AG20443 (cell line): ENCODE results near the gene TNRC18.

Experiments
- DNase-seq: peaks from one replicate; pipeline ENCODE4 v3.0.0; 2012; ENCODE audit warnings: low spot score, mixed read lengths

The TNRC18 gene

DNA sequence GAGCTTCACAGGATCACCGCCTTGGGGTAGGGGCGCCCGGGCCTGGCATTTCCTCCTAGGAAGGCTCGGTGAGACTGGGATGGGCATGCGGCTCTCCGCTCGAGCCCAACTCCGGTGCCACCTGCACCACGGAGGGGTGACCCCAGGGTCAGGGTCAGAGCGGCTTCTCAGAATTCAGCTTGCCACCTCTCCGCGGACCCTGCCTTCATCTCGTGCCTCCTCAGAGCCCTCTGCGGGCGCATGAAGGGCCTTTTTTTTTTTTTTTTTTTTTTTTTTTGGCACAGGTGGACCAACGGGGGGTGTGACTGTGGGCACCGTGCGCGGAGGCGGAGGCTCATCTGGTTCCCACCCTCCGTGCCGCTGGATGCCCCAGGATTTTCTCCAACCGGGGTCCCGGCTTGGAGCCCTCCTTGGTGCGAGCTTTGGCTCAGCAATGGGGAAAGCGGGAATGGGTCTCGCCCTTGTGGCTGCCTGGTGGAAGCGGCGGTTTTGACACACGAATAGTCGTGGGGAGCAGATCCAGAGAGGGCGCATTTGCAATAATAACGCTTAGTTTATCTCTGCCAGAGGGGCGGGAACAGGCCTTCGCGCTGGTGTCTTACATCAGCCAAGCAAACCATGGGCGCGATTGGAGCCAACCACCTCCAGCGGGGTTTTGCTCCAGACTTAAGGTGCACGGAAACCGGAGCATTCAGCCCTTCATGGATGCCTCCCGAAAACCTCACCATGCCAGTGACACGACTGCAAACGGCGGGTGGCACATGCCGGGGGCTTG lies 5.0 kb upstream of the TNRC18 start:
- peak; percentile 60 for DNase-seq

- no peak for DNase-seq
Observed at GRCh38 chr7:5426226-5426475, 2.5 kb upstream of the TNRC18 start.

GRCh38 chr7:5425507-5426225 lies 2.0 kb upstream of the TNRC18 start:
- DNase-seq: peak; percentile 46

- DNase-seq: peak; percentile 37
Observed at GRCh38 chr7:5424749-5425506, 1.3 kb upstream of the TNRC18 start.

DNA sequence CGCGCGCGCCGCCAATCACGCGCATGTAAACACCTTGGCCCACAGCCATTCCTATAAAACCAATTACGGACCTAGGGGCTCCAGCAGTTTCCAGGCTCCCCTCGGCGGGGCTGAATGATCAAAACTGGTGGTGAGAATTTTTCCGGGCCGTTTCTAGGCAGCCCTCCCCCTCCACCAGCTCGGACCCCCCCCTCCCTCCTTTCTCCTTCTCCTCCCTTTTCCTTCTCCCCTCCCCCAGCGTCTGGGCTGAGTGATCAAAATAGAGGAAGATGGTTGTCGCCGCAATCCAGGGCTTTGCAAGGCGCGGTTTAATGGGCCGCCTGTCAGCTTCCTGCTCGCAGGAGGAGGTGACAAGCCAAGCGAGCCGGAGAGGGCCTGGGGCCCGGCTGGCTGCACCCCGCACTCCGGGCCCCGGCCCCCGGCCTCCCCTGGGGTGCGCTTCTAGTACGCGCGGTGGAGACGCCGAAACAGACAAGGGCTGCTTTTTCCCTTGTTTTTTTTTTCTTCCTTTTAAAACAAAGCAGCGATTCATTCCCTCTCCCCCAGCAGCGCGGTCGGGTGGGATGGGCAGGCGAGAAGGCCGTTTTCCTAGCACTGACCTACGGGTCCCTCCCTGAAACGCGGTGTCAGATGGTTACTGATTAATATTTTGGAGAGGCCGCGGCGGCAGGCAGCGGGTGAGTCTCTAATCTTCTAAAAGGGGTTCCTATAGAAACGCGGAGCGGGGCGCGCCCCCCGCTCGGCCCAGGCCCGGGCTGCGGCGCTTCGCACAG lies 528 bp upstream of the TNRC18 start:
- no peak for DNase-seq

GRCh38 chr7:5422396-5423305 lies 983 bp downstream of the TNRC18 start:
- peak; percentile 39 for DNase-seq

DNA sequence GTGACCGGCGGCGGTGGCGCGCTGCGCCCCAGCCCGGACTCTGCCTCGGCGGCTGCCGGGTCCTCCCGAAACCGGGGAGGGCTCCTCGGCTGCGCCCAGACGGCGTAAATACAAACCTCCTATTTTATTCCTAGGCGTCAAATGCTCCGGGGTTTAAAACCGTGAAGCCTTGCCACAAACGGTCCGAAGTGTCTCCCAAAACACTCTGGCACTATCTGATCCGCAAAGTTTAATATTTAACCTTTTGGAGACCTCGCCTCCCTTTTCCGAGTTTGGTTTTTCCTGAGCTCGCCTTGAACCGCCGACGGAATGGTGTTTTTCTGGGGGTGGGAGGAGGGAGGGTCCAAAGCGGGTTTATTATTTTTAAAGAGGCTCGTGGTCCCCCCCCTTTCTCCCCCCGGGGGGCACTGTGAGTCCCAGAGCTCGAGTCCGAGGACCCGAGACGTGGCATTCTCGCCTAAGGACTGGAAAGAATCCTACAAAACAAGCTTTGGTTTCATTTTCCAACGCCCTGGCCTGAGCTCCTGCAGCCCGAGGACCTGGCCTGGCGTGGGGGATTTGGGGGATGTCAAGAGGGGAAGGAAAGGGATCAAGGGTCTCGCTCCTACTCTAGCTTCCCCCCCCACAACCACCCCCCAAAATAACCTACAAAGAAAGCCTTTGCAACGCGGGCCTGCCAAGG lies 1.8 kb downstream of the TNRC18 start:
- DNase-seq: peak; percentile 34

GRCh38 chr7:5420881-5421713 lies 2.5 kb downstream of the TNRC18 start:
- no peak for DNase-seq

DNA sequence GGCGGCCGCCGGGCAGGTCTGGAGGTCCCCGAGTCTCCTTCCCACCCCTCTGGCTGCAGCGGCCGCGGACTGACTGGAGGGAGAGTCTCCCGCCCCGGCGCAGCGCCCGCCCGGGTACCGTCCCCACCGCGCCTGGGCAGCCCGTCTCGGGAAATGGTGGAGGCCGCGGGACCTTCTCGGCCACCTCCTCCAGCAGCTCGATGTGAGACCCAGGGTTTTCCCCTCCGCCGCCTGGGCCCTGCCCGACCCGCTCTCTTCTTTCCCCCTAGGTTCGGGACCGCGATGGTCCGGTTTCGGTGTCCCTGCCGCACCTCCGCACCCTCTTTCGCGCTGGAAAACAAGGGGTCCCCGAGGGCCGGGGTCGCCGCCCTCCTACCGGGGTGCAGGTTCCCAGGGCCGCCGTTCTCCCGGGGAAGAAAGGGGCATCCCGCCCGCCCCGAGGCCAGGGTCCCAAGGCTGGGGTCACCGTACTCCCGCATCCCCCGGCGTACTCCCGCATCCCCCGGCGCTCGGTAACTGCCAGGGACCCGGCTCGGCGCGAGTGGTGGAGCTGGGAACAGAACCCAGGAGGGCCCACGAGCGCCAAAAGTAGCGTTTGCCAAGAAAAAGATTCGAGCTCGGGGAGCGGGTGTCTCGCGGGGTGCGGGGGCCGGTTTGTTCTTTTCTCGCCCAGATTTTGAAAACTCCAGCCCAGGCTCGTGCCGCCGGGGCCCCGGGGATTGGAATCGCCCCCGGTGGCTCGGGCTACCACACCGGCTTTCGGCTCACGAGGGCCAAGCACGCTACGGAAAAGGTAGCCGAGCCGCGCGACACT lies 3.4 kb downstream of the TNRC18 start:
- DNase-seq: no peak

DNA sequence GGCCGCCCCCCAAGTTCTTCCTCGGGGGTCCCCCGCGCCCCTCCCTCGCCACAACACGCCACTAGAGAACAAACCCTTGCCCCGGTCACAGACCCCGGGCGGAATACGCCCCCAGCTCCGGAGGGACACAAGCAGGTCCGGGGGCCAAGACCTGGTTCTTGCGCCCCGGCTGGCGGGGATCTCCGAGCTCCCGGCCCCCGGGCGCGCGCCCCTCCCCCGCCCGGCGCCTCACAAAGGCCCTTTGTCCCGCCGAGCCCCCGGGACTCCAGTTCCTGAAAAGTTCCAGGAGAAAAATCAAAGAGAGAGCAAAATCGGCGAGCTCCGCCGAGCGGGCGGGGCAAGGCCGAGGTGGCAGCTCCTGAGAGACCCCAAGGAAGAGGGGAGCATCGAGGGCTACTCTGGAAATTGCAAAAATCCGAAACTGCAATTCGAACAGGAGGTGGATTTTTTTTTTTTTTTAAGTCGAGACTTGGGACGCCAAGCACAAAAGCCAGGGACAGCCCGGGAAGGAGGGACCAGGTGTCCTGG lies 4.0 kb downstream of the TNRC18 start:
- DNase-seq: no peak

GRCh38 chr7:5418285-5418582 lies 5.4 kb downstream of the TNRC18 start:
- no peak for DNase-seq

- peak; percentile 49 for DNase-seq
Observed at GRCh38 chr7:5417106-5418071, 6.2 kb downstream of the TNRC18 start.

DNA sequence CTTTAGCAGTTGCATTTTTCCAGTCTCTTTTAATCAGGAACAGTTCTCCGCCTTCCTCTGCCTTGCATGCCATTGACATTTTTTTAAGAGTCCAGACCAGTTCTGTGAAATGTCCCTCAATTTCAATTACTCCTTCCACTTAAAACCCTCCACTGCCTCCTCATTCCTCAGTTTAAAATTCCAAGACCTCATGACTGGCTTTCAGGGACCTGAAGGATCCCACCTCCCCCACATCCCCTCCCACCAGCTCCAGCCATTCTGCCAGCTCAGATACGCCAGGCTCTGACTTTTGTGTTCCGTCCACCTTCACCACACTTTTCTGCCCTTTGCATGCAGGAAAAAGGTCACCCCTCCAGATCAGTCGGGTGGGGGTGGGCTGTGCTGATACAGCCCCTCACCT lies 8.7 kb downstream of the TNRC18 start:
- DNase-seq: no peak

DNA sequence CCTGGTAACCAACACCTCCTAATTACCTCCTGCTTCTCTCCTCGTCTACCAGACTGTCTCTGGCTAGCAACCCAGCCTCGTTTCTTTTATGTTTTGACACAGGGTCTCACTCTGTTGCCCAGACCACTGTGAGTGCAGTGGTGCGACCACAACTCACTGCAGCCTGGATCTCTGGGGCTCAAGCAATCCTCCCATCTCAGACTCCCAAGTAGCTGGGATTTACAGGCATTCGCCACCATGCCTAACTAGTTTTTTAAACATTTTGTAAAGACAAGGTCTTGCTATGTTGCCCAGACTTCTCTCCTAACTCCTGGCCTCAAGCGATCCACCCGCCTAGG lies 10.2 kb downstream of the TNRC18 start:
- no peak for DNase-seq

DNA sequence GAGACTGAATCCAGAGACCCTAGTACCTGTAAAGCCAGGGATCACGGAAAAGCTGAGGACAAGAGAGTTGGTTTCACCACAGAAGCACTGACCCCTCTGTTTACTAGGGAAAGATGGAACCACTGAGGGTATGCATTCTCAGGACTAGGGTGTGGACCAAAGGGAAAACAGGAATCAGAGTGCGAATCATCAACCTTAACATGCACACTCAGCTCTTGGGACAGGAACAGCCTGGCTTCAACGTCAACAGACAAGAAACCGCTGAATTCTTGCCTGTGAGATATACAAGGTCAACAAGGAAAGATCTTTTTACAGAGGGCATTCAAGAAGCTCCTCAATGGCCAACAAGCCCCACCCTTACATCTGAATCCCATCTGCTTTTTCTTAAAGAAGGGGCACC lies 14.9 kb downstream of the TNRC18 start:
- DNase-seq: peak; percentile 17

- DNase-seq: peak; percentile 5
Observed at GRCh38 chr7:5406957-5407945, 16.4 kb downstream of the TNRC18 start.

DNA sequence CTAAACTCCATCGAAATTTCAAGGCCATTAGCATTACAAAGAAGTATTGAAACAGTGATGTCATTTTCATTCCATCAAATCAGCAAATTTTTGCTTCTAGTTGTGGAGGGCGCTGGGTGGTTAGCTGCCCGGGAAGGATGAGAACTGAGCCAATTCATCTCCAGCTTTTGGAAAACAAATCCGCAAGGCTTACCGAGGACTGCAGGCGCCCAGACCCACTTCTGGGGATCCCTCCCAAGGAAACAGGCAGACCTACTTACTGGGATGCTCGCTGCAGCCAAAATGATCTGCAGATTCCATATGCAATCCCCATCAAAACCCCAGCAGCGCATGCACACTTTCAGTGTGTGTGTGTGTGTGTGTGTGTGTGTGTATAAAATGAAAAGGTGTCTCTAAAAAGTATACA lies 19.2 kb downstream of the TNRC18 start:
- no peak for DNase-seq
